Astrocyte (in vitro differentiated cells and primary cell): ENCODE data around the gene WWTR1. TPM values are rescaled to one million over a fixed set of nuclear protein-coding genes. Genes with fewer than 3 reads are reported as not detected.

Experiments
- DNase-seq: peaks from one replicate; pipeline ENCODE4 v3.0.0-alpha.2; 2010; ENCODE audit warnings: low read depth
- FAIRE-seq: peaks from 2 replicates; lab custom pipeline; 2011; peaks lifted over from hg19 to GRCh38; lab: Jason Lieb, UNC
- H2AFZ ChIP-seq: 2 replicates; pipeline ENCODE4 v1.6.0; 2012; ENCODE audit warnings: low read depth, low read length, inconsistent platforms
- H3K27ac ChIP-seq: 2 replicates; pipeline ENCODE4 v1.5.1; 2011; ENCODE audit warnings: low read depth, low read length, inconsistent platforms
- H3K27me3 ChIP-seq: 2 replicates; pipeline ENCODE4 v1.6.0; 2011; ENCODE audit warnings: low read length, inconsistent platforms; ENCODE audit not compliant: insufficient read depth
- H3K36me3 ChIP-seq: 2 replicates; pipeline ENCODE4 v1.5.1; 2011; ENCODE audit warnings: low read length, inconsistent platforms; ENCODE audit not compliant: insufficient read depth
- H3K4me1 ChIP-seq: 2 replicates; pipeline ENCODE4 v1.5.1; 2011; ENCODE audit warnings: low read length, inconsistent platforms; ENCODE audit not compliant: insufficient read depth
- H3K4me2 ChIP-seq: 2 replicates; pipeline ENCODE4 v1.6.0; 2012; ENCODE audit warnings: low read length, inconsistent platforms
- H3K4me3 ChIP-seq: 2 replicates; pipeline ENCODE4 v1.5.1; 2011; ENCODE audit warnings: low read depth, mild to moderate bottlenecking, low read length, inconsistent platforms; ENCODE audit not compliant: insufficient read depth
- H3K79me2 ChIP-seq: 2 replicates; pipeline ENCODE4 v1.6.0; 2012; ENCODE audit warnings: mild to moderate bottlenecking, low read length, inconsistent platforms; ENCODE audit not compliant: insufficient read depth
- H3K9ac ChIP-seq: 2 replicates; pipeline ENCODE4 v1.6.0; 2012; ENCODE audit warnings: mild to moderate bottlenecking, low read length, inconsistent platforms
- H3K9me3 ChIP-seq: 2 replicates; pipeline ENCODE4 v1.5.1; 2012; ENCODE audit warnings: low read depth, mild to moderate bottlenecking, low read length, inconsistent platforms; ENCODE audit not compliant: insufficient read depth
- H4K20me1 ChIP-seq: 2 replicates; pipeline ENCODE4 v1.6.0; 2012; ENCODE audit warnings: low read length, inconsistent platforms; ENCODE audit not compliant: insufficient read depth
- H3K27ac Mint-ChIP-seq: one replicate; pipeline ENCODE4 v1.8.0; 2021; ENCODE audit warnings: mild to moderate bottlenecking, mixed read lengths; ENCODE audit not compliant: unreplicated experiment
- H3K27me3 Mint-ChIP-seq: one replicate; pipeline ENCODE4 v1.8.0; 2021; ENCODE audit warnings: low read depth, mixed read lengths; ENCODE audit not compliant: unreplicated experiment
- H3K36me3 Mint-ChIP-seq: one replicate; pipeline ENCODE4 v1.8.0; 2021; ENCODE audit warnings: low read depth, mixed read lengths; ENCODE audit not compliant: unreplicated experiment
- H3K4me1 Mint-ChIP-seq: one replicate; pipeline ENCODE4 v1.8.0; 2021; ENCODE audit warnings: low read depth, mixed read lengths; ENCODE audit not compliant: unreplicated experiment
- H3K4me3 Mint-ChIP-seq: one replicate; pipeline ENCODE4 v1.8.0; 2021; ENCODE audit warnings: mild to moderate bottlenecking, moderate library complexity, mixed read lengths; ENCODE audit not compliant: unreplicated experiment
- H3K9me3 Mint-ChIP-seq: one replicate; pipeline ENCODE4 v1.8.0; 2021; ENCODE audit warnings: mild to moderate bottlenecking, mixed read lengths; ENCODE audit not compliant: unreplicated experiment
- EZH2 ChIP-seq: IDR thresholded peaks from 2 replicates; pipeline ENCODE4 v1.6.1; 2012; ENCODE audit warnings: mild to moderate bottlenecking, low read length, inconsistent platforms; ENCODE audit not compliant: insufficient read depth
- total RNA-seq: library from RNA; stranded (reverse); gene quantifications from 2 replicates; pipeline ENCODE4 v1.2.1, GENCODE V29; 2021
- TF ChIP-seq, protein P1 (sequence below): IDR thresholded peaks from 2 replicates; pipeline ENCODE4 v1.5.1; 2011; ENCODE audit warnings: low read depth, mild to moderate bottlenecking, inconsistent platforms, low read length, moderate library complexity; ENCODE audit not compliant: insufficient read depth

WWTR1 gene
- total RNA-seq, 1 donor from 2014 or later: 94.3 TPM

DNA sequence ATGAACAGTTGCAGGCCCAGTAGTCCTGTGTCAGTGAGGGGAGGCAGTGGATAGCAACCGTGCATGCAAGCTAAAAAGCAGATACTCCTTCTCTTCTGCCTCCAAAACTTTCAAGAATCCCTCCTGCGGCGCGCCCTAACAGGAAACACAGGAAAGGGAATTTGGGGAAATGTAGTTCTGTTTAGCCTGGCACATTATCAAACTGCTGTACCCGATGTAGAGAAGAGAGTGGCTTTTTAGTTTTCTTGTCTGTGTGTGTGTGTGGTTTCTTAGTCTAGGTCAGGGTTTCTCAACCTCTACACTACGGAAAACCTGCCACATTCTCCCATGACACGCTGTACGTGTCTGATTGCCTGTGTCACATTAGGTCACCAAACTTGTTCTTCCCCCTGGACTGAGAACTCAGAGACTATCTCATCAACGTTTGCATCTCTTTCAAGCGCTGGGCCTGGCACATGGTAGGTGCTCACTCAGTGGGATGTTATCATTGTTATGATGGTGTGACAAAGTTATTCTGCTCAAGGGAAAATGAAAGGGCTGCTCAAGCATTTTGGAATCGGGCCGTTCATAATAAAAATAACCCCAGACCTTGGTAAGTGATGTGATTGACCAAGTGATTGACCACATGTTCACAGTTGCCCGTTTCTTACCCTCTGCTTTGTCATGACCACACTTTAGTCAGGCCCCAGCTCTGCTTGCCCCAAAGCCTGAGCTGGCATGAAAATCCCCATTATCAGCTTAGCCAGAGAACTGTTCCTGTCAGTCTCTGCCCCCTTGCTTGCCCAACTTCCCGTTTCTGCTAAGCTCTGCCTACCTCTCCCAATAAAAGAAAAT is 150.1 kb downstream of the WWTR1 start:
- H3K27me3 Mint-ChIP-seq: no peaks in the 10 kb centered on the region
- H3K4me1 Mint-ChIP-seq: peaks cover 6% of the 10 kb centered on the region
- H3K36me3 ChIP-seq: no peaks in the 10 kb centered on the region
- H3K4me3 Mint-ChIP-seq: no peak overlapping the region
- no peaks in the 10 kb centered on the region for H4K20me1 ChIP-seq
- no peak overlapping the region for H3K4me3 ChIP-seq
- no peak overlapping the region for H3K27ac Mint-ChIP-seq
- peak overlapping the region; percentile 32 for H3K9ac ChIP-seq
- H3K79me2 ChIP-seq: no peaks in the 10 kb centered on the region
- no peaks in the 10 kb centered on the region for H3K9me3 Mint-ChIP-seq
- H3K36me3 Mint-ChIP-seq: no peaks in the 10 kb centered on the region
- TF ChIP-seq EZH2: no peak
- TF ChIP-seq, protein P1, sequence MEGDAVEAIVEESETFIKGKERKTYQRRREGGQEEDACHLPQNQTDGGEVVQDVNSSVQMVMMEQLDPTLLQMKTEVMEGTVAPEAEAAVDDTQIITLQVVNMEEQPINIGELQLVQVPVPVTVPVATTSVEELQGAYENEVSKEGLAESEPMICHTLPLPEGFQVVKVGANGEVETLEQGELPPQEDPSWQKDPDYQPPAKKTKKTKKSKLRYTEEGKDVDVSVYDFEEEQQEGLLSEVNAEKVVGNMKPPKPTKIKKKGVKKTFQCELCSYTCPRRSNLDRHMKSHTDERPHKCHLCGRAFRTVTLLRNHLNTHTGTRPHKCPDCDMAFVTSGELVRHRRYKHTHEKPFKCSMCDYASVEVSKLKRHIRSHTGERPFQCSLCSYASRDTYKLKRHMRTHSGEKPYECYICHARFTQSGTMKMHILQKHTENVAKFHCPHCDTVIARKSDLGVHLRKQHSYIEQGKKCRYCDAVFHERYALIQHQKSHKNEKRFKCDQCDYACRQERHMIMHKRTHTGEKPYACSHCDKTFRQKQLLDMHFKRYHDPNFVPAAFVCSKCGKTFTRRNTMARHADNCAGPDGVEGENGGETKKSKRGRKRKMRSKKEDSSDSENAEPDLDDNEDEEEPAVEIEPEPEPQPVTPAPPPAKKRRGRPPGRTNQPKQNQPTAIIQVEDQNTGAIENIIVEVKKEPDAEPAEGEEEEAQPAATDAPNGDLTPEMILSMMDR: no peak
- peak overlapping the region; percentile 12 for H2AFZ ChIP-seq
- peaks cover 23% of the 10 kb centered on the region for H3K4me1 ChIP-seq
- peak overlapping the region; percentile 65 for H3K4me2 ChIP-seq
- H3K27me3 ChIP-seq: no peaks in the 10 kb centered on the region
- no peaks in the 10 kb centered on the region for H3K9me3 ChIP-seq
- FAIRE-seq: no peak
- peak; percentile 57 for DNase-seq
- H3K27ac ChIP-seq: peak overlapping the region; percentile 53

DNA sequence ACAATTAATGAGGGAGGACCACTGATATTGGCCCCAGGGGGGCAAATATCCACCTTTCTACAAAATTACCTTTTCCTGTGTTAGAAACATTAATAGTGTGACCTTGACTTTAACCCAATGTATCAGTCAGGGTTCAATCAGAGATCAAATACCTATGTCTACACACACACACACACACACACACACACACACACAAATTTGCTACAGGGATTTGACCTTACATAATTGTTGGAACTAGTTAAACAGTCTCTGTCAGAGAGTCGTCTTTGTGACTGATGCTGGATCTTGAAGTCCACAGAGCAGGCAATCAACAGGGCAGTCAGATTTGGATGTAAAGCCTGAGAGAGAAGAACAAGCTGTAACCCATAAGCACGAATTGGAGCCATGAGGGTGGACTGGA is 150.9 kb downstream of the WWTR1 start:
- Histone ChIP-seq H3K4me2 (peak overlapping the region; percentile 65), H3K9me3 (no peaks in the 10 kb centered on the region), H3K4me3 (no peak overlapping the region), H3K4me1 (peaks cover 25% of the 10 kb centered on the region), H4K20me1 (no peaks in the 10 kb centered on the region), H3K36me3 (no peaks in the 10 kb centered on the region), H2AFZ (no peak overlapping the region), H3K79me2 (no peaks in the 10 kb centered on the region), H3K9ac (peak overlapping the region; percentile 32), H3K27me3 (no peaks in the 10 kb centered on the region), H3K27ac (peak overlapping the region; percentile 53)
- FAIRE-seq: no peak
- no peaks in the 10 kb centered on the region for H3K36me3 Mint-ChIP-seq
- no peaks in the 10 kb centered on the region for H3K27me3 Mint-ChIP-seq
- no peak for DNase-seq
- H3K4me3 Mint-ChIP-seq: no peak overlapping the region
- no peak overlapping the region for H3K27ac Mint-ChIP-seq
- no peak for TF ChIP-seq EZH2
- TF ChIP-seq, protein P1: no peak
- peaks cover 1% of the 10 kb centered on the region for H3K9me3 Mint-ChIP-seq
- H3K4me1 Mint-ChIP-seq: peaks cover 6% of the 10 kb centered on the region

DNA sequence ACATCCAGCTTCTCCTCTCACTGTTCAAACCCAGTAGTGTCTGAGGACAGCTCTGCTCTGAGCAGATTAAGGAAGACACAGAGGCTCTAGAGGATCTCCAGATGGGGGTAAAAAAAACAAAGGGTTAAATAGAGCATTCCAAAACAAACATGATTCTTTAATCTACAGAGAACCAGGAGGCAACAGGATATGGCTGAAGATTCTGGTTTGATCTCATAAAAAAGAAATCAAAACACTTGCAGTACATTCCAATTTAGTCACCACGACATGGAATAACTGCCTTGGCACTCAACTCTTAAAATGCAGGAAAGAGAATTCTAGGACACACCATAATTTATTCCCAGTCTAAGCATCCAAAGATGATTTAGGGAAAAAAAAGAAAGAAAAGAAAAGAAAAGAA is 151.3 kb downstream of the WWTR1 start:
- no peak overlapping the region for H3K4me3 ChIP-seq
- Mint-ChIP-seq H3K4me1 (peaks cover 6% of the 10 kb centered on the region), H3K36me3 (no peaks in the 10 kb centered on the region), H3K4me3 (no peak overlapping the region), H3K27me3 (no peaks in the 10 kb centered on the region), H3K27ac (no peak overlapping the region), H3K9me3 (peaks cover 1% of the 10 kb centered on the region)
- H3K9ac ChIP-seq: peak overlapping the region; percentile 32
- peaks cover 29% of the 10 kb centered on the region for H3K4me1 ChIP-seq
- peak overlapping the region; percentile 65 for H3K4me2 ChIP-seq
- FAIRE-seq (peak; percentile 76), DNase-seq (peak; percentile 59)
- H3K36me3 ChIP-seq: no peaks in the 10 kb centered on the region
- H2AFZ ChIP-seq: no peak overlapping the region
- TF ChIP-seq EZH2: no peak
- TF ChIP-seq, protein P1: no peak
- peak overlapping the region; percentile 53 for H3K27ac ChIP-seq
- no peaks in the 10 kb centered on the region for H4K20me1 ChIP-seq
- H3K27me3 ChIP-seq: no peaks in the 10 kb centered on the region
- H3K9me3 ChIP-seq: no peaks in the 10 kb centered on the region
- H3K79me2 ChIP-seq: no peaks in the 10 kb centered on the region
